GM08714 (cell line): ENCODE measurements around the gene CSDE1.
"Not testable (repeated sequence)": the region's sequence is repeated elsewhere in the genome, so short reads cannot be mapped to it uniquely, and the experiment has no call there.

ENCODE experiments used
- H3K4me3 ChIP-seq: fragments of 200-500 bp; sonication (Bioruptor generic); 2 replicates; pipeline ENCODE4 v1.5.1; 2014; ENCODE audit warnings: mild to moderate bottlenecking, low read length, inconsistent platforms
- ZNF274 ChIP-seq: IDR thresholded peaks from 2 replicates; pipeline ENCODE4 v1.6.1; 2012; ENCODE audit warnings: mild to moderate bottlenecking, low read depth, low read length

The CSDE1 gene

GRCh38 chr1:114757455-114758255 lies at the start of gene CSDE1:
TSS of gene CSDE1 (minus strand) at chr1:114757984. CDS start at chr1:114739890, 18,094 bp downstream.
- peak within 1 kb of the TSS; percentile 90 for H3K4me3 ChIP-seq
- TF ChIP-seq ZNF274 = no peak

- H3K4me3 ChIP-seq = not testable (repeated sequence)
These were observed 46.7 kb upstream of the CSDE1 start for GRCh38 chr1:114804449-114804848.

GRCh38 chr1:114803001-114803400 lies 45.2 kb upstream of the CSDE1 start:
- no peak for TF ChIP-seq ZNF274
- H3K4me3 ChIP-seq = no peak overlapping the region

GRCh38 chr1:114794038-114794437 lies 36.3 kb upstream of the CSDE1 start:
- no peak for TF ChIP-seq ZNF274
- no peak overlapping the region for H3K4me3 ChIP-seq

GRCh38 chr1:114790581-114790980 lies 32.8 kb upstream of the CSDE1 start:
- not testable (repeated sequence) for H3K4me3 ChIP-seq

GRCh38 chr1:114786440-114786839 lies 28.7 kb upstream of the CSDE1 start:
- H3K4me3 ChIP-seq = not testable (repeated sequence)

- no peak overlapping the region for H3K4me3 ChIP-seq
- TF ChIP-seq ZNF274 = no peak
These were observed 24.7 kb upstream of the CSDE1 start for GRCh38 chr1:114782476-114782875.

GRCh38 chr1:114780344-114781226 lies 22.8 kb upstream of the CSDE1 start, which contains the start of gene SIKE1:
TSS of gene SIKE1 (minus strand) at chr1:114780685. CDS start at chr1:114780607, 78 bp downstream.
- TF ChIP-seq ZNF274 = no peak

GRCh38 chr1:114779722-114780121 lies 21.9 kb upstream of the CSDE1 start:
- no peak for TF ChIP-seq ZNF274
- peak overlapping the region; percentile 93 for H3K4me3 ChIP-seq

More at GRCh38 chr1:114780344-114781226, 22.8 kb upstream of the CSDE1 start, which contains the start of gene SIKE1:
- H3K4me3 ChIP-seq = peak within 1 kb of the TSS; percentile 93

GRCh38 chr1:114776726-114777125 lies 18.9 kb upstream of the CSDE1 start:
- not testable (repeated sequence) for H3K4me3 ChIP-seq

- no peak for TF ChIP-seq ZNF274
These were observed 14.2 kb upstream of the CSDE1 start for GRCh38 chr1:114771992-114772391.

GRCh38 chr1:114770989-114771388 lies 13.2 kb upstream of the CSDE1 start:
- no peak for TF ChIP-seq ZNF274
- H3K4me3 ChIP-seq = no peak overlapping the region

More at GRCh38 chr1:114771992-114772391, 14.2 kb upstream of the CSDE1 start:
- no peak overlapping the region for H3K4me3 ChIP-seq

- TF ChIP-seq ZNF274 = no peak
- no peak overlapping the region for H3K4me3 ChIP-seq
These were observed 6.9 kb upstream of the CSDE1 start for GRCh38 chr1:114764689-114765088.

- H3K4me3 ChIP-seq = peak overlapping the region; percentile 90; the same call in 1 of the 2 replicates
- no peak for TF ChIP-seq ZNF274
These were observed 560 bp upstream of the CSDE1 start for GRCh38 chr1:114758256-114758832.
